ENCODE results near the gene GRIN3B.

The GRIN3B gene

GRCh38 chr19:1008268-1009040 is 8.2 kb downstream of the GRIN3B start:
- DNase-seq: no peak

- DNase-seq: no peak
Observed at GRCh38 chr19:1009041-1009980, 9.1 kb downstream of the GRIN3B start.

GRCh38 chr19:1009981-1010538 is 9.8 kb downstream of the GRIN3B start:
- DNase-seq: no peak

GRCh38 chr19:1010586-1011510 is 10.6 kb downstream of the GRIN3B start:
- DNase-seq: no peak

GRCh38 chr19:1011831-1012333 is 11.7 kb downstream of the GRIN3B start:
- DNase-seq: no peak

GRCh38 chr19:1012334-1012733 is 12.1 kb downstream of the GRIN3B start:
- DNase-seq: no peak

GRCh38 chr19:1013218-1013617 is 13.0 kb downstream of the GRIN3B start:
- no peak for DNase-seq

- no peak for DNase-seq
Observed at GRCh38 chr19:1014161-1015060, 14.2 kb downstream of the GRIN3B start.

- no peak for DNase-seq
Observed at GRCh38 chr19:1015061-1015781, 15.0 kb downstream of the GRIN3B start.

GRCh38 chr19:1015782-1016646 is 15.8 kb downstream of the GRIN3B start:
- no peak for DNase-seq

GRCh38 chr19:1016647-1017114 is 16.5 kb downstream of the GRIN3B start:
- no peak for DNase-seq

GRCh38 chr19:1017115-1017905 is 17.1 kb downstream of the GRIN3B start:
- no peak for DNase-seq

- DNase-seq: no peak
Observed at GRCh38 chr19:1017906-1018305, 17.7 kb downstream of the GRIN3B start.

- DNase-seq: no peak
Observed at GRCh38 chr19:1018393-1018792, 18.2 kb downstream of the GRIN3B start.

GRCh38 chr19:1018932-1019615 is 18.9 kb downstream of the GRIN3B start:
- no peak for DNase-seq

- DNase-seq: no peak
Observed at GRCh38 chr19:1019616-1019961, 19.4 kb downstream of the GRIN3B start.

- DNase-seq: no peak
Observed at GRCh38 chr19:1019980-1020867, 20.0 kb downstream of the GRIN3B start.

All from activated CD4-positive, alpha-beta T cell treated with anti-CD3 and anti-CD28 coated beads for 4 hours (primary cell).